Endothelial cell of umbilical vein (primary cell): ENCODE results near the gene TNFRSF1A. TPM values are rescaled to one million over a fixed set of nuclear protein-coding genes. Genes with fewer than 3 reads are reported as not detected.

Source experiments
- BruUV-seq: library from RNA; stranded (reverse); fragments of 400-500 nt; replicated peaks from 2 replicates; lab custom pipeline; 2021; lab: Mats Ljungman, UMichigan
- CTCF ChIA-PET: fragments of 300-600, 350-600 bp; sonication (Branson Sonifier 250); formaldehyde crosslinking; loops from one replicate; lab custom pipeline; 2021; ENCODE audit warnings: antibody characterized with exemption, inconsistent platforms; lab: Charles Lee
- POLR2A ChIA-PET: fragments of 300-600, 350-600 bp; sonication (Branson Sonifier 250); formaldehyde crosslinking; loops from one replicate; lab custom pipeline; 2021; ENCODE audit warnings: antibody characterized with exemption, inconsistent platforms; lab: Charles Lee
- DNase-seq: peaks from one replicate; pipeline ENCODE4 v3.0.0-alpha.2; 2011; ENCODE audit warnings: low read depth, low spot score
- FAIRE-seq: peaks from 2 replicates; lab custom pipeline; 2011; peaks lifted over from hg19 to GRCh38; lab: Jason Lieb, UNC
- H2AFZ ChIP-seq: 2 replicates; pipeline ENCODE4 v1.6.0; 2012; ENCODE audit warnings: low read depth, low read length, control low read depth, inconsistent platforms
- H3K27ac ChIP-seq: 2 replicates; pipeline ENCODE4 v1.5.1; 2011; ENCODE audit warnings: low read depth, mild to moderate bottlenecking, control low read depth, low read length, moderate library complexity; ENCODE audit not compliant: insufficient read depth
- H3K27me3 ChIP-seq, 2 experiments: 2 replicates each; pipeline versions ENCODE4 v1.6.0 to v1.6.1; 2011; ENCODE audit warnings: low read length in 2 of 2, mixed read lengths in 1 of 2; ENCODE audit not compliant: control insufficient read depth in 2 of 2, insufficient read depth in 2 of 2
- H3K36me3 ChIP-seq, 2 experiments: 2 replicates in 1 of 2; 3 replicates in 1 of 2; pipeline ENCODE4 v1.5.1; 2011; ENCODE audit warnings: low read length in 2 of 2, mild to moderate bottlenecking in 1 of 2, moderate library complexity in 1 of 2; ENCODE audit not compliant: control insufficient read depth in 2 of 2, insufficient read depth in 2 of 2; ENCODE audit errors: extremely low read depth in 1 of 2
- H3K4me1 ChIP-seq: 3 replicates; pipeline ENCODE4 v1.5.1; 2011; ENCODE audit warnings: mild to moderate bottlenecking, low read length; ENCODE audit not compliant: control insufficient read depth, insufficient read depth; ENCODE audit errors: extremely low read depth
- H3K4me2 ChIP-seq: 2 replicates; pipeline ENCODE4 v1.6.1; 2011; ENCODE audit warnings: low read length, control low read depth, mixed read lengths; ENCODE audit not compliant: insufficient read depth
- H3K4me3 ChIP-seq, 3 experiments: fragments of 200-600 bp in 1 of 3; sonication (generic), shearing (Covaris generic) in 1 of 3; replicated peaks in 1 of 3; 2 replicates each; pipeline ENCODE4 v1.5.1; 2011 to 2016; ENCODE audit warnings: control low read depth in 3 of 3, low read length in 3 of 3, mild to moderate bottlenecking in 2 of 3, inconsistent platforms in 1 of 3, low read depth in 1 of 3, moderate library complexity in 1 of 3; ENCODE audit not compliant: insufficient read depth in 1 of 3
- H3K79me2 ChIP-seq: 2 replicates; pipeline ENCODE4 v1.6.0; 2012; ENCODE audit warnings: low read length, inconsistent platforms; ENCODE audit not compliant: control insufficient read depth, insufficient read depth
- H3K9ac ChIP-seq: replicated peaks from 2 replicates; pipeline ENCODE3; 2011; ENCODE audit warnings: low read length, control low read depth; ENCODE audit not compliant: insufficient read depth; ENCODE audit errors: extremely low read depth
- H3K9me1 ChIP-seq: replicated peaks from 3 replicates; pipeline ENCODE4 v1.6.0; 2011; ENCODE audit warnings: mild to moderate bottlenecking, low read length; ENCODE audit not compliant: control insufficient read depth, insufficient read depth; ENCODE audit errors: extremely low read depth
- H3K9me3 ChIP-seq: replicated peaks from 2 replicates; pipeline ENCODE4 v1.5.1; 2012; ENCODE audit warnings: low read length, inconsistent platforms; ENCODE audit not compliant: control insufficient read depth, insufficient read depth
- H4K20me1 ChIP-seq: replicated peaks from 2 replicates; pipeline ENCODE3; 2011; ENCODE audit warnings: mild to moderate bottlenecking, low read length; ENCODE audit not compliant: control insufficient read depth, insufficient read depth; ENCODE audit errors: extremely low read depth
- EZH2 ChIP-seq: IDR thresholded peaks from 2 replicates; pipeline ENCODE4 v1.6.1; 2012; ENCODE audit warnings: borderline replicate concordance, low read depth, mild to moderate bottlenecking, moderate library complexity, low read length, inconsistent platforms; ENCODE audit not compliant: severe bottlenecking
- FOS ChIP-seq: IDR thresholded peaks from 2 replicates; pipeline ENCODE4 v1.6.1; 2011; ENCODE audit warnings: mild to moderate bottlenecking, low read length, moderate library complexity, borderline replicate concordance; ENCODE audit not compliant: insufficient read depth
- GATA2 ChIP-seq: IDR thresholded peaks from 2 replicates; pipeline ENCODE4 v1.7.0; 2011; ENCODE audit warnings: low read depth, mild to moderate bottlenecking, moderate library complexity, mixed read lengths, low read length; ENCODE audit not compliant: insufficient read length, insufficient read depth
- JUN ChIP-seq: IDR thresholded peaks from 2 replicates; pipeline ENCODE4 v1.6.1; 2011; ENCODE audit warnings: borderline replicate concordance, low read depth; ENCODE audit not compliant: insufficient read length, insufficient read depth
- MYC ChIP-seq: IDR thresholded peaks from one replicate; pipeline ENCODE4 v1.6.1; 2011; ENCODE audit warnings: mild to moderate bottlenecking, low read depth, low read length
- POLR2A ChIP-seq: IDR thresholded peaks from 2 replicates; pipeline ENCODE4 v1.6.1; 2012; ENCODE audit warnings: low read depth, mild to moderate bottlenecking, control low read depth, low read length
- POLR2AphosphoS5 ChIP-seq: IDR thresholded peaks from 2 replicates; pipeline ENCODE4 v1.6.1; 2012; ENCODE audit warnings: low read depth, mild to moderate bottlenecking, control low read depth, low read length, moderate library complexity; ENCODE audit not compliant: insufficient read depth
- dilution Hi-C: fragments of 300-500 bp; cut with MboI; formaldehyde crosslinking; loops from one replicate; pipeline ENCODE4 v1.15.0; 2019; ENCODE audit warnings: low sequenced_read_pairs; ENCODE audit not compliant: extremely low pct_ligation_motif_present
- intact Hi-C: fragments of 100-400 bp; cut with micrococcal nuclease; formaldehyde crosslinking; loops from one replicate; pipeline ENCODE4 v1.10.0; 2022
- polyA plus RNA-seq, 4 experiments: library from polyadenylated mRNA; depleted of rRNA in 3 of 4; stranded (reverse) in 3 of 4; unstranded in 1 of 4; fragments of >200 nt; gene quantifications; 2 replicates each; pipeline versions ENCODE4 v1.2.1 to v1.2.3, GENCODE V29; 2011 to 2012; ENCODE audit warnings: missing spikeins in 1 of 4
- total RNA-seq: library from RNA; stranded (reverse); gene quantifications from 2 replicates; pipeline ENCODE4 v1.2.3, GENCODE V29; 2021
- TF ChIP-seq, protein P1 (sequence below), 2 donors: IDR thresholded peaks; 1 replicate in 1 of 2; 2 replicates in 1 of 2; pipeline ENCODE4 v1.5.1; 2011; ENCODE audit warnings: low read length in 2 of 2, mild to moderate bottlenecking in 2 of 2, moderate library complexity in 2 of 2, control low read depth in 1 of 2, inconsistent platforms in 1 of 2, low read depth in 1 of 2; ENCODE audit not compliant: insufficient read depth in 1 of 2; ENCODE audit errors: extremely low read depth in 1 of 2
- TF ChIP-seq, protein P2 (sequence below): IDR thresholded peaks from 2 replicates; pipeline ENCODE4 v1.6.1; 2011; ENCODE audit not compliant: insufficient read depth, insufficient read length

Gene TNFRSF1A
- total and polyA plus RNA-seq, 2 donors (not counting 3 experiments of a cell fraction or from before 2014, with no cell fraction given): 86.5 to 98.2 TPM

DNA sequence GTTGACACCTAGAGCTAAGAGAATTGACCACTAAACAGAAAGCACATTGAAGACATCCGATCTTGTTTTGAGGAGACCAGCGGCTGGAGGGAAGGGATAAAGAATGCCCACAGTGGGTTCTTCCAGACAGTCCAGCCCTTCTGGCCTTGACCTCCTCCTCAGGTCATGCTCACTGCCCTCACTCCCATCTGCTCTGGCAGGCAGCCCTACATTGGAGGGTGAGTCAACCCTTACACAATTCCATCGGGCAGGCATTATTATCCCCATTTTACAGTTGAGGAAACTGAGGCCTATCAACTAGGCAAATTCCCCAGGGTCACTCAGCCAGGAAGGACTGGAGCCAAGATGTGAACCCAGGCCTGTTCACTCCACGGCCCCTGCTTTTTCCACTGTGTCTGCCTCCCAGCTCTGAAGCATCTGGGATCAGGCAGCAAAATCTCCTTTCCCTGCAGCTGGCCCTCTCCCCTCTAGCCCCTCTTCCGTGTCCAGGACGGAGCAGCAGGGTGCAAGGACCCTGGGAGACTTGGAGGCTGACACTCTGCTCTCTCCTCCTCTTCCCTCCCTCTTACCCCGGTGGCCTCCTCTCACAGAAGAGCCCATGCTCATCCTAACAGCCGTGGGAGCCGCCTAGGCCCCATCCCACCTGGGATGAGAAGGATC is 28.2 kb upstream of the TNFRSF1A start:
- Histone ChIP-seq H3K4me1 (peaks cover 33% of the 10 kb centered on the region), H3K27ac (no peak overlapping the region), H3K9me3 (no peaks in the 10 kb centered on the region), H2AFZ (no peak overlapping the region), H4K20me1 (no peaks in the 10 kb centered on the region), H3K9ac (no peak overlapping the region), H3K27me3 (no peaks in the 10 kb centered on the region), H3K36me3 (no peaks in the 10 kb centered on the region), H3K4me2 (no peak overlapping the region), H3K9me1 (no peaks in the 10 kb centered on the region), H3K4me3 (no peak overlapping the region), H3K79me2 (no peaks in the 10 kb centered on the region)
- intact Hi-C loops: loop anchor here (2.0 kb wide), 1 partner anchor 47 kb away; no protein-coding TSS in a partner anchor
- DNase-seq: no peak
- dilution Hi-C loops: no loop called here
- FAIRE-seq: no peak
- no peak for TF ChIP-seq MYC
- no peak for TF ChIP-seq POLR2A
- TF ChIP-seq, protein P1, sequence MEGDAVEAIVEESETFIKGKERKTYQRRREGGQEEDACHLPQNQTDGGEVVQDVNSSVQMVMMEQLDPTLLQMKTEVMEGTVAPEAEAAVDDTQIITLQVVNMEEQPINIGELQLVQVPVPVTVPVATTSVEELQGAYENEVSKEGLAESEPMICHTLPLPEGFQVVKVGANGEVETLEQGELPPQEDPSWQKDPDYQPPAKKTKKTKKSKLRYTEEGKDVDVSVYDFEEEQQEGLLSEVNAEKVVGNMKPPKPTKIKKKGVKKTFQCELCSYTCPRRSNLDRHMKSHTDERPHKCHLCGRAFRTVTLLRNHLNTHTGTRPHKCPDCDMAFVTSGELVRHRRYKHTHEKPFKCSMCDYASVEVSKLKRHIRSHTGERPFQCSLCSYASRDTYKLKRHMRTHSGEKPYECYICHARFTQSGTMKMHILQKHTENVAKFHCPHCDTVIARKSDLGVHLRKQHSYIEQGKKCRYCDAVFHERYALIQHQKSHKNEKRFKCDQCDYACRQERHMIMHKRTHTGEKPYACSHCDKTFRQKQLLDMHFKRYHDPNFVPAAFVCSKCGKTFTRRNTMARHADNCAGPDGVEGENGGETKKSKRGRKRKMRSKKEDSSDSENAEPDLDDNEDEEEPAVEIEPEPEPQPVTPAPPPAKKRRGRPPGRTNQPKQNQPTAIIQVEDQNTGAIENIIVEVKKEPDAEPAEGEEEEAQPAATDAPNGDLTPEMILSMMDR (IDR thresholded peaks at IDR 0.05; ENCODE audit: extremely low read depth in 1 of 2, insufficient read depth in 1 of 2, low read depth in 1 of 2, low read length in 2 of 2): no peak
- no peak for TF ChIP-seq FOS
- TF ChIP-seq POLR2AphosphoS5: no peak
- no peak for TF ChIP-seq GATA2
- TF ChIP-seq JUN: no peak
- no peak for TF ChIP-seq EZH2
- TF ChIP-seq, protein P2, sequence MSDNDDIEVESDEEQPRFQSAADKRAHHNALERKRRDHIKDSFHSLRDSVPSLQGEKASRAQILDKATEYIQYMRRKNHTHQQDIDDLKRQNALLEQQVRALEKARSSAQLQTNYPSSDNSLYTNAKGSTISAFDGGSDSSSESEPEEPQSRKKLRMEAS: no peak
- CTCF ChIA-PET: interaction anchor here (2.0 to 5.9 kb wide), 3 partner anchors 34 to 95 kb away, joined by 4 to 30 read pairs (median 12); no protein-coding TSS in a partner anchor
- BruUV-seq: no TSS peak
- POLR2A ChIA-PET: interaction anchor here (0.6 kb wide), 1 partner anchor 170 kb away, joined by 3 read pairs; the partner anchor contains the start of gene CD9
